ENCODE data around the gene PHF3.

PHF3 gene

GRCh38 chr6:63600136-63600535 lies 35.5 kb upstream of the PHF3 start:
- no peak overlapping the region for H3K4me3 ChIP-seq (ENCODE audit: low read depth, low read length)
- no peak for TF ChIP-seq CTCF (IDR thresholded peaks at IDR 0.05; ENCODE audit: insufficient read depth, low read depth, low read length, missing control alignments)
- no peak for DNase-seq (ENCODE audit: low read depth)

DNA sequence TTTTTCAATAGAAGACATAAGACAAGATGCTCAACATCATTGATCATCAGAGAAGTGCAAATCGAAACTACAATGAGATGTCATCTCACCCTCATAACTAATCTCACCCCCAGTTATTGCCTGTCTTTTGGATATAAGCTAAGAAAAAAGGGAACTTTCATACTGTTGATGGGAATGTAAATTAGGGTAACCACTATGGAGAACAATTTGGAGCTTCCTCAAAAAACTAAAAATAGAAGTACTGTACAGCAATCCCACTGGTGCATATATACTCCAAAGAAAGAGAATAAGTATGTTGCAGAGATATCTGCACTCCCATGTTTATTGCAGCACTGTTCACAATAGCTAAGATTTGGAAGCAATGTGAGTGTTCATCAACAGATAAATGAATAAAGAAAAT lies 26.4 kb upstream of the PHF3 start:
- no peak for DNase-seq (ENCODE audit: low read depth)
- TF ChIP-seq CTCF (IDR thresholded peaks at IDR 0.05; ENCODE audit: insufficient read depth, low read depth, low read length, missing control alignments), result no peak
- no peak overlapping the region for H3K4me3 ChIP-seq (ENCODE audit: low read depth, low read length)

DNA sequence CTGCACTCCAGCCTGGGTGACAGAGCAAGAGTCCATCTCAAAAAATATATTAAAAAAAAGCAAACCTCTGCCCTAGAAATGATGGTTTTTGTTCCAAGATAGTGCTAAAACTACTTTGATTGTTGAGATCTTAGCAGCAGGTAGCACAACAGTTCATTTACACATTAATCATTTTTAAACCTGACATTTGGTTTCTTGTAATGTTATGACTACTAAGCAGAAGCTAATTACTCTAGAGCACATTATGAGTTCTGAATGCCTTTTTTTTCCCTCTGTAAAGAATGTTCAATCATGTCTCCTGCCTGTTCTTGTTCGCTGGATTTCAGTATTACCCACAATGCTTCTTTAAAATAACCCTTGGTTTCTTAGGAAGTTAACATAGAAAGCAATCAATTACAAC lies 24.7 kb upstream of the PHF3 start:
- TF ChIP-seq CTCF (IDR thresholded peaks at IDR 0.05; ENCODE audit: insufficient read depth, low read depth, low read length, missing control alignments), result no peak
- DNase-seq (ENCODE audit: low read depth), result no peak
- no peak overlapping the region for H3K4me3 ChIP-seq (ENCODE audit: low read depth, low read length)

DNA sequence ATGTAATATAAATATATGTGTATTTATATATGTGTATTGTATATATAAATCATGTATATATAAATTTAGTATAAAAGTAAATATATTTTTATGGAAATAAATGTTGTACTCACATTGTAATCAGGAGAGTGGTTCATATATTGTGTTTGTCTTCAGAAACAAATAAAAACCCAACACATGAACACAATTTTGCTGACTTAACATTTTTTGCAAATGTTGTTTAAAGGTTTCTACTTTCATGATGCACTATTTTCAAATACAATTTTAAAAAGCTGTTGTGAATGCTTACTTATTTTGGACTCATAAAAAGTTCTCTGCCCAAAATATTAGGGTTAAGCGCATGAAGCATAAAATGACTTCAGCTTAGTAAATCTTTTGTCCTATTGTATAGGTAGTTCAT lies 24.0 kb upstream of the PHF3 start:
- TF ChIP-seq CTCF (IDR thresholded peaks at IDR 0.05; ENCODE audit: insufficient read depth, low read depth, low read length, missing control alignments), result no peak
- no peak overlapping the region for H3K4me3 ChIP-seq (ENCODE audit: low read depth, low read length)
- no peak for DNase-seq (ENCODE audit: low read depth)

DNA sequence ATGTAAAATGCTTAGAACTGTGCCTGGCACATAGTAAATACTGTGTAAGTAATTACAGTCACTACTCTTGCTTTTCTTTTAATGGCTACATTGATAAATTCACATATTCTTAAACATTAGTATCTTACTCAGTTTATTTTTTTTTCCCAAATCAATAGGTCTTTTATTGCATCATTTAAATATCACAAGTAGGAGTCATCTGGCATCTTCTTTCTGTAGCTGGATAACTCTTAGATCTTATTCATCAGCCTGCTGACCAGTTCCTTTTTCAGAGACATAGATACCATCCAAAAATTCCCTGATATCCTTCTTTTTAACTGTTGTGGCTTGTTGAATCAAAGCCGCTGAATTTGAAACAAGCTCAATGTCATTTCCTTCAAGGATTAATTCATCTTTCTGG lies 20.0 kb upstream of the PHF3 start:
- no peak overlapping the region for H3K4me3 ChIP-seq (ENCODE audit: low read depth, low read length)
- no peak for DNase-seq (ENCODE audit: low read depth)
- TF ChIP-seq CTCF (IDR thresholded peaks at IDR 0.05; ENCODE audit: insufficient read depth, low read depth, low read length, missing control alignments), result no peak

DNA sequence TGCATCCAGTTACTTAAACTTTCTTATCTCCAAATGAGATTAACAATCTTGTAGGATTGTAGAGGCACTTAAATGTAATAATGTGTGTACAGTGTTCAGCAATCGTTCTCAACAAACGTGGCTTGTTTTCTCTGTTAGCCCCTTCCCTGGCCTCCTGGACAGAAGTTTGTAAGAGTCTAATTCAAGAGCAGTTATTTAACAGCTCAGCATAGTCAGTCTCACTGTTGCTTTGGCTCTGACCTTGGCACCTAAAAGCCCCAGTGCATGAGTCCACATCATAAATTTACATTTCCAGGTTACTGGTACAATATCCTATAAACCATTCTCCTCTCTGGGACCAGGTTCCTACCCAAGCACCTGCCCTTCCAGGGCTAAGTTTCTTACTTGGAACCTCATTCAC lies 11.5 kb upstream of the PHF3 start:
- TF ChIP-seq CTCF (IDR thresholded peaks at IDR 0.05; ENCODE audit: insufficient read depth, low read depth, low read length, missing control alignments), result no peak
- no peak for DNase-seq (ENCODE audit: low read depth)
- H3K4me3 ChIP-seq (ENCODE audit: low read depth, low read length), result no peak overlapping the region

- no peak for TF ChIP-seq CTCF (IDR thresholded peaks at IDR 0.05; ENCODE audit: insufficient read depth, low read depth, low read length, missing control alignments)
- no peak for DNase-seq (ENCODE audit: low read depth)
- H3K4me3 ChIP-seq (ENCODE audit: low read depth, low read length), result no peak overlapping the region
Measured at GRCh38 chr6:63630466-63630865, 5.1 kb upstream of the PHF3 start.
